Suprapubic skin (tissue), 4 donors: Measurements from ENCODE around the gene CELSR1. TPM values are rescaled to one million over a fixed set of nuclear protein-coding genes. Genes with fewer than 3 reads are reported as not detected.
"Not testable (repeated sequence)": the region's sequence is repeated elsewhere in the genome, so short reads cannot be mapped to it uniquely, and the experiment has no call there.

Experiments used
- DNase-seq, 2 donors: peaks; one replicate each; pipeline ENCODE4 v3.0.0-alpha.2; 2019; ENCODE audit warnings: low spot score in 2 of 2
- H3K27ac ChIP-seq: fragments of 200-600 bp; sonication (generic); one replicate; pipeline ENCODE4 v1.5.1; 2019
- H3K27me3 ChIP-seq: fragments of 200-600 bp; sonication (generic); one replicate; pipeline ENCODE4 v1.5.1; 2019
- H3K36me3 ChIP-seq: fragments of 200-600 bp; sonication (generic); one replicate; pipeline ENCODE4 v1.5.1; 2019
- H3K4me1 ChIP-seq: fragments of 200-600 bp; sonication (generic); one replicate; pipeline ENCODE4 v1.5.1; 2019
- H3K4me3 ChIP-seq: fragments of 200-600 bp; sonication (generic); one replicate; pipeline ENCODE4 v1.5.1; 2019; ENCODE audit warnings: mild to moderate bottlenecking
- H3K9me3 ChIP-seq: fragments of 200-600 bp; sonication (generic); one replicate; pipeline ENCODE4 v1.5.1; 2019
- CTCF ChIP-seq, 2 donors: fragments of 200-600 bp in 1 of 2; fragments of 450-650 bp in 1 of 2; sonication (generic) in 1 of 2; IDR thresholded peaks; one replicate each; pipeline ENCODE4 v1.5.1; 2016 to 2019; ENCODE audit warnings: antibody characterized with exemption in 2 of 2, mild to moderate bottlenecking in 1 of 2, moderate library complexity in 1 of 2
- EP300 ChIP-seq: sonication (generic); formaldehyde crosslinking; IDR thresholded peaks from one replicate; pipeline ENCODE4 v1.6.1; 2017; ENCODE audit warnings: antibody characterized with exemption
- POLR2A ChIP-seq, 2 donors: fragments of 450-650 bp; IDR thresholded peaks; one replicate each; pipeline ENCODE4 v1.6.1; 2017; ENCODE audit warnings: antibody characterized with exemption in 2 of 2, mild to moderate bottlenecking in 2 of 2, moderate library complexity in 2 of 2
- POLR2AphosphoS5 ChIP-seq, 3 donors: sonication (generic); formaldehyde crosslinking; IDR thresholded peaks; one replicate each; pipeline ENCODE4 v1.6.1; 2017; ENCODE audit warnings: antibody characterized with exemption in 3 of 3
- WGBS: methylation state at CpG from one replicate; pipeline ENCODE4 v1.1.5; 2018; 5-methylcytosine and 5-hydroxymethylcytosine counted together
- total RNA-seq, 4 donors: library from RNA; depleted of rRNA; stranded (reverse); fragments of >200 nt; gene quantifications; one replicate each; pipeline ENCODE4 v1.1.0, GENCODE V29; 2016

CELSR1 gene
- total RNA-seq, 4 donors from 2014 or later, result 75.6 to 102 (median 77.5) TPM

GRCh38 chr22:46507451-46508425 lies 29.7 kb downstream of the CELSR1 start:
- WGBS, result 39% methylated on average over 17 of the region's 34 CpGs
- Histone ChIP-seq H3K27ac (no peak overlapping the region), H3K4me3 (no peak overlapping the region), H3K4me1 (peaks cover 17% of the 10 kb centered on the region), H3K36me3 (no peaks in the 10 kb centered on the region), H3K27me3 (peaks cover 10% of the 10 kb centered on the region), H3K9me3 (no peaks in the 10 kb centered on the region)
- no peak for TF ChIP-seq CTCF (IDR thresholded peaks at IDR 0.05)
- TF ChIP-seq EP300, result no peak
- no peak for TF ChIP-seq POLR2AphosphoS5 (IDR thresholded peaks at IDR 0.05)
- no peak for TF ChIP-seq POLR2A (IDR thresholded peaks at IDR 0.05)
- DNase-seq, result no peak

DNA sequence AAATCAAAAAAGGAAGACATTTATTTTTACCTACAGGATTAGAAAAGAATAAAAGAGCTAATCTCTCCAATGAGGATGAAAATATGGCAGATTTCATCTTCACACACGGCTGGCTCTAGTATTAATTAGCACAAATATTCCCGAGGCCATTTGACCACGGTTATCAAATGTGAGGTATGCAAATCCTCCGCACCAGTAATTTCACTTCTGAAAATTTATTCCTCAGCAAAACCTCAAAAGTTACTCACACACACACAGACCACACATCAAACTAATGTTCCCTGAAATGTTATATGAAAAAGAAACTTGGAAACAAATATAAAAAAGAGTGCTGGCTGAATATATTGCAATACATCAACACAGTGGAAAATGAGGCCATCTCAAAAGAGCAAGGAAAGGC lies 32.8 kb downstream of the CELSR1 start:
- peaks cover 24% of the 10 kb centered on the region for H3K4me1 ChIP-seq
- TF ChIP-seq CTCF (IDR thresholded peaks at IDR 0.05) (no peak), POLR2AphosphoS5 (IDR thresholded peaks at IDR 0.05) (no peak)
- WGBS, result 76% methylated on average over 4 of the region's 4 CpGs

DNA sequence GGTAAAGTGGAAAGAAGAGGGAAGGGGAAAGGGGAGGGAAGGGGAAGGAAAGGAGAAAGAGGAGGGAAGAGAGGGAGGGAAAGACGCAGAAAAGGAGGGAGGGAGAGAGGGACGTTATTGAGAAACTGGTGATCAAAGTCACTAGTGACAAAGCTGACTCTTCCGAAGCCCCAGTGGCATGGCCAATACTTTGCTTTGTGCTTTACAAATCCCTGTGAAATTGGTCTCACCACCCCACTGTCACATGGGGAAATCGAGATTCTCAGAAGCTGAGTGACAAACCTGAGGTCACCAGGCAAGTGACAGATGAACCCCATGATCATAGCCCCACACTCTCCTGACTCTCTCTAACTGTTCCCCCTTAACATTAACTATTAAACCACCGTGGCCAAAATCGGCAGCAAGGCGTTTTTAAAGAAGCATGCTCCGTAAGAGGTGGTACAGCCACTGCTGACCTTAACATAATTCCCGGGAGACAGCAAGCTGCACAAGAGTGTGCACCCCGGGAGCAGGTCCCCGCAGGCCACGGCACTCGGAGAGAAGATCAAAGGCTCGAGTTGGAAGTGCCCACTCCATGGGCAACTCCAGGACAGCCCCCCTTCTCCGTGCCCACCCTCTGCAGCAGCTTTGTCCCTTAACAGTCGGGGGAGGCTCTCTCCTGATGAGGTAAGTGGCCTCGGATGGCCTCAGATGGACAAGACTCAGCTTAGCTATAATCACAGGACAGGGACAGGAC lies 34.8 kb downstream of the CELSR1 start:
- H3K27ac ChIP-seq, result no peak overlapping the region
- no peaks in the 10 kb centered on the region for H3K9me3 ChIP-seq
- no peak for DNase-seq
- H3K27me3 ChIP-seq, result peaks cover 4% of the 10 kb centered on the region
- no peaks in the 10 kb centered on the region for H3K36me3 ChIP-seq
- no peak overlapping the region for H3K4me3 ChIP-seq
- WGBS, result 68% methylated on average over 12 of the region's 17 CpGs
- TF ChIP-seq POLR2AphosphoS5 (IDR thresholded peaks at IDR 0.05) (no peak), POLR2A (IDR thresholded peaks at IDR 0.05) (no peak), EP300 (no peak), CTCF (IDR thresholded peaks at IDR 0.05) (no peak)
- H3K4me1 ChIP-seq, result peaks cover 14% of the 10 kb centered on the region

More for the DNA sequence above, 32.8 kb downstream of the CELSR1 start:
- H3K36me3 ChIP-seq, result no peaks in the 10 kb centered on the region
- H3K9me3 ChIP-seq, result no peaks in the 10 kb centered on the region
- peaks cover 11% of the 10 kb centered on the region for H3K27me3 ChIP-seq
- no peak overlapping the region for H3K27ac ChIP-seq
- no peak for DNase-seq
- no peak overlapping the region for H3K4me3 ChIP-seq

- TF ChIP-seq EP300 (no peak), POLR2AphosphoS5 (IDR thresholded peaks at IDR 0.05) (no peak)
- Histone ChIP-seq H3K27me3 (peaks cover 2% of the 10 kb centered on the region), H3K27ac (no peak overlapping the region), H3K36me3 (no peaks in the 10 kb centered on the region), H3K4me3 (no peak overlapping the region), H3K4me1 (peaks cover 9% of the 10 kb centered on the region), H3K9me3 (no peaks in the 10 kb centered on the region)
- WGBS, result 46% methylated on average over 3 of the region's 3 CpGs
- DNase-seq, result no peak
Measured at GRCh38 chr22:46501701-46502100, 35.7 kb downstream of the CELSR1 start.

GRCh38 chr22:46501265-46501664 lies 36.2 kb downstream of the CELSR1 start:
- not testable (repeated sequence) for H3K4me3 ChIP-seq, H3K27ac ChIP-seq, H3K4me1 ChIP-seq, H3K27me3 ChIP-seq, DNase-seq, H3K36me3 ChIP-seq, H3K9me3 ChIP-seq
- WGBS, result 92% methylated on average over 12 of the region's 12 CpGs

GRCh38 chr22:46500201-46500600 lies 37.2 kb downstream of the CELSR1 start:
- WGBS, result 62% methylated on average over 15 of the region's 15 CpGs
- no peak overlapping the region for H3K4me3 ChIP-seq
- no peaks in the 10 kb centered on the region for H3K36me3 ChIP-seq
- no peak for DNase-seq
- no peaks in the 10 kb centered on the region for H3K9me3 ChIP-seq
- H3K4me1 ChIP-seq, result peaks cover 9% of the 10 kb centered on the region
- H3K27ac ChIP-seq, result no peak overlapping the region
- TF ChIP-seq EP300, result no peak
- TF ChIP-seq POLR2A (IDR thresholded peaks at IDR 0.05), result no peak
- no peak for TF ChIP-seq POLR2AphosphoS5 (IDR thresholded peaks at IDR 0.05)
- TF ChIP-seq CTCF (IDR thresholded peaks at IDR 0.05), result no peak
- peaks cover 2% of the 10 kb centered on the region for H3K27me3 ChIP-seq
